GM10847 (cell line): ENCODE results near the gene HAGH.

ENCODE experiments used
- POLR2A ChIP-seq: IDR thresholded peaks from 2 replicates; pipeline ENCODE4 v1.6.1; 2011; ENCODE audit not compliant: insufficient read length; ENCODE audit errors: extremely low read depth

The HAGH gene

GRCh38 chr16:1786242-1787055, 40.2 kb downstream of the HAGH start:
- TF ChIP-seq POLR2A = no peak

DNA sequence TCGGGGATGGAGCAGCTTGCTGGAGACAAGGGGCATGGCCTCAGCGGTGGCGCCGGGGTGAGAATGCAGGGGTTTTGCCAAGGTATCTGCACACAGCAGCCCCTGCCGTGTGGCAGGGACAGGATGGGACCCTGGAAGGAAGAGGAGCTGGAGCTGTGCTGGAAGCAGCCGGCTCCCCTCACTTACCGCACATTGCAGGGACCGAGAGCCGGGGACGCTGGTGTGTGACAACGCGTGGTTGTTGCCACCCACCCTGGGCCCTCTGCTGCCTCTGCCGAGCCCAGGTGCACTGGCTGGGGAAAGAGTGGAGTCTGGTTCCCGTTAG, 40.8 kb downstream of the HAGH start:
- TF ChIP-seq POLR2A = no peak

GRCh38 chr16:1784977-1785845, 41.4 kb downstream of the HAGH start:
- TF ChIP-seq POLR2A = no peak

GRCh38 chr16:1782408-1783264, 44.0 kb downstream of the HAGH start, which contains the start of the genes NUBP2 and SPSB3:
Gene NUBP2, plus strand, starts transcription at chr16:1782960. Its CDS starts 61 bp downstream, at chr16:1783021.
Gene SPSB3, minus strand, starts transcription at chr16:1782571. Its CDS starts 1,088 bp downstream, at chr16:1781483.
- peak; percentile 69 for TF ChIP-seq POLR2A

GRCh38 chr16:1781758-1782407, 44.7 kb downstream of the HAGH start:
- TF ChIP-seq POLR2A = no peak

GRCh38 chr16:1781254-1781653, 45.4 kb downstream of the HAGH start:
- TF ChIP-seq POLR2A = no peak

DNA sequence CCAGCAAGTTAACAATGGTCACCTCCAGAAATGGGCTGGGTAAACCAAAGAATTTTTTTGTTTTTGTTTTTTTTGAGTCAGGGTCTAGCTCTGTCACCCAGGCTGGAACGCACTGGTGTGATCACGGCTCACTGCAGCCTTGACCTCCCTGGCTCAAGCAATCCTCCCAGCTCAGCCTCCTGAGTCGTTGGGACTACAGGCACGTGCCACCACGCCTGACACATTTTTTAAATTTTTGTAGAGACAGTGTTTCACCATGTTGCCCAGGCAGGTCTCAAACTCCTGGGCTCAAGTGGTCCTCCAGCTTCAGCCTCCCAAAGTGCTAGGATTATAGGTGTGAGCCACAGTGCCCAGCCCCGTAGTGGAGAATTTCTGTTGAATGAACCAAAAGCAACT, 46.0 kb downstream of the HAGH start:
- TF ChIP-seq POLR2A = no peak

DNA sequence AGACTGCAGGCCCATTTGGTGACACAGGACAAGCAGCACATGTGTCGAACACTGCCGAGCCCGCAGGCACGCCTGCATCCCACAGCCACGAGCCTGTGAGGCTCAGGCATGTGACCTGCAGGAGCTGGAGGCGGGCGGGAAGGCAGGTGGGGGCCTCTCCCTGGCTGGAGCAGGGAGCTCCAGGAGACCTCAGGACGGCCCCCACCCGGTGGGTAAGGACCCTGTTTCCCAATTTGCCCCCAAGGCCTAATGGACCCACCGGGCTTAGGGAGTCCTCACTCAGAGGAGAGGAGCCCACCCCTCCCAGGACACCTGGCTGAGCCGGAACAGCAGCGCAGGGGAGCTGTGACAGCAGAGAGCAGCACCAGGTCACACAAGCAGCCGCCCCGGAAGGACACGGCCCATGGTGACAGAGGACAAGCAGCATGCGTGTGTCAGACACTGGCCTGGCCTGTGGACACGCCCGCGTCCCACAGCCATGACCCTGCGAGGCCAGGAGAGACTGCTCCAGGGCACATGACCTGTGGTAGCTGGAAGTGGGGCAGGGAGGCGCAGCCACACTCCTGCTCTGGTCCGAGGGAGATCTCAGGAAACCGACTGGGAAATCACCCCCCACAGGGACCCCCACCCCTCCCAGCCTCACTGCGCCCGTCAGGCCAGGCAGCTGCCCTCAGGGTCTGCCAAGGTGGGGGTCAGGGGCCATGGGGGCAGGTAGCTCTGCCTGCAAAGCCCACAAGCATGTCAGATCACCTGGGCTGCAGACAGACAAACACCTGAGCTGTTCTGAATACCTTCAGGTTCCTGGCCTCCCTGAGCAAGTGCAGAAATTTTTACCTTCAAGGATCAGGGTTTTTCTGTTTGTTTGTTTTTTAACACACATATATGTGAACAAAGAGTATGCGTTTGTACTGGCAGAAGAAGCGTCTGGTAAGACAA, 46.6 kb downstream of the HAGH start:
- no peak for TF ChIP-seq POLR2A

DNA sequence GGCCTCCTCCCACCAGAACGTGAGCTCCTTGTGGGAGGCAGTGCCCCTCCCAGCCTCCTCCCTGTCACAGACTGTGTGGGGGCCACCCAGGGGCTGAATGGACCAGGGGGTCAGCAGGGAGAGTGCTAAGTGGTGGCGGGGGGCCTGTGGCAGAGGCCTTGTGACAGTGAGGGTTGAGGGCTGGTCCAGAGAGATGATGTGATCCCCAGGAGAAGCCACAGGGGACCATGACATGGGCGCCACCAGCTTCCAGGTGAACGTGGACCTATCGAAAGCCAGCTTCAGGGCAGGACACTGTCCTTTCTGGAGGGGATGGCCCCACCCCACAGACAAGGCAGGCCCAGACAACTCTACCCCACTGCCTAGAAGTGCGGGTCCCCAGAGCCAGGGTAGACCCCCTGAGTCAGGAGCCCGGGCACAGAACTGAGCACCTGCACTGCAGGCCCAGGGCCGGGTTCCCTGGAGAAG, 47.4 kb downstream of the HAGH start:
- no peak for TF ChIP-seq POLR2A

- TF ChIP-seq POLR2A = no peak
Observed at GRCh38 chr16:1778200-1779179, 48.1 kb downstream of the HAGH start.

DNA sequence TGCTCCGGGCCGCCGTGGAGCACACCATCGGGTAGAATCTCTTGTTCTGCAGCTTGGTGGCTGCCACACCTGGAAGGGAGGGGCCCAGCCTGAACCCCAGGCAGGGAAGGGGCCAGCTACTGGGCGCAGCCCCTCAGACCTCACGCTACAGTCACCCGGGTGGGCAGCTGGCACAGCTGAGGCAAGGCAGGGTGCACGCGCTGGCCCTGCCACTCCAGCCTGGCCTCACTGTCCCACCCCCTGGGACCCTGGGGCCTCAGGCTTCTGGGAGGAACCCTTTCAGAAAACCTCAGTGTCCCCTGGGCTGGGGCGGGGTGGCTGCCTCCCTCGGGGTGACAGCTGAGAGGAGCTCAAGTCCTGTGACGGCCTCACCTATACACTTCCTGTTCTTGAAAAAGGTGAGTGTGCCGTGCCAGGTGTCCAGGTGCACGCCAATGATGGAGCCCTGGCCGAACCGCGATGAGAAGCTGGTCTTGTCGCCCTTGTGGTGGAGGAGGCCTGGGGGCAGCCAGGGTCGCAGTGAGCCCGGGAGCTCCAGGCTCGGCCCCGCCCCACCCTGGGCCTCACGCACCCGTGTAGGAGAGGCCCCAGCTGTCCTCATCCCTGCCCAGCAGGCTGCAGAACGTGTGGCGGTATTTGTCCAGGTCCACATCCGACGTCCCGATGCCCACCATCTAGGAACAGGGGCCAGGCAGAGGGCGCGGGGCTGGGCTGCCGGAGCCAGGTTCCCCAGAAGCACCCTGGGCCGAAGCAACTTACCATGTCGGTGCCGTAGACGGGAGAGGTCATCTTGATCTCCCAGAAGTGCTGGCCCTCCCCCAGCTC, 49.0 kb downstream of the HAGH start:
- TF ChIP-seq POLR2A = no peak

DNA sequence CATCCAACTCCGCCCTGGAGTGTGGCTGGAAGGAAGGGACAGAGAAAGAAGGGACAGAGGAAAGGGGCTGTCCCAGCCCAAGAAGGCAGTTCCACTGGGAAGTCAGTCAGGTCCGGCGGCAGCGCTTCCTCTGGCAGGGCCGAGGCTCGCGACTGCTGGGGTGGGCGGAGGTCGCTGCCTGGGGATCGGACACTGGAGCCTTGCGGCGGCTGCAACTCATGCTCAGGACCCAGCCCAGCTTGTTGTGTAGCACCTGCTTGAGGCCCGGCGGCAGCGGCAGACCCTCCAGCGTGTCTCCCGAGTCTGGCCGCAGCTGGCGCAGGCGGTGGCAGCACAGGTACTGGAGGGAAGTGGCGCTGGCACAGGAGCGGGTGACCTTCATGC, 49.6 kb downstream of the HAGH start:
- TF ChIP-seq POLR2A = no peak
